ENCODE data around the gene PRKG1. TPM values are rescaled to one million over a fixed set of nuclear protein-coding genes. Genes with fewer than 3 reads are reported as not detected.
A peak's percentile ranks its signal among the peaks of the same experiment; 100 is the strongest.

The PRKG1 gene
- total RNA-seq, 4 donors from 2014 or later, result 26.5 to 72.3 (median 58.1) TPM

GRCh38 chr10:51699145-51699474, 624.8 kb downstream of the PRKG1 start:
- Histone ChIP-seq H3K27ac (peak overlapping the region; percentile 92 to 97 (median 94)), H3K9me3 (no peaks in the 10 kb centered on the region), H3K36me3 (no peaks in the 10 kb centered on the region), H3K4me1 (peaks cover 19 to 22% of the 10 kb centered on the region in 2 donors), H3K27me3 (no peaks in the 10 kb centered on the region), H3K4me3 (replicated peaks in 1 of 3) (peak overlapping the region; percentile 63 to 69 (median 66))
- TF ChIP-seq CTCF (IDR thresholded peaks at IDR 0.05) (no peak), POLR2A (IDR thresholded peaks at IDR 0.05) (no peak)
- WGBS, 2 donors, result 0 to 2% methylated on average over 14 of the region's 14 CpGs
- no peak for DNase-seq
- intact Hi-C loops (cut with DNase I), result no loop called here

GRCh38 chr10:51699475-51700227, 625.4 kb downstream of the PRKG1 start, which contains the start of gene CSTF2T:
Gene CSTF2T, minus strand, starts transcription at chr10:51699595. Its CDS starts 46 bp downstream, at chr10:51699549.
- intact Hi-C loops (cut with DNase I), result no loop called here
- Histone ChIP-seq H3K36me3 (no peaks in the 10 kb centered on the region), H3K27ac (peak within 1 kb of the TSS; percentile 92 to 97 (median 94)), H3K4me3 (replicated peaks in 1 of 3) (peak within 1 kb of the TSS; percentile 63 to 69 (median 66)), H3K9me3 (no peaks in the 10 kb centered on the region), H3K27me3 (no peaks in the 10 kb centered on the region), H3K4me1 (peaks cover 19 to 22% of the 10 kb centered on the region in 2 donors)
- DNase-seq, result peak; percentile 83 to 89
- TF ChIP-seq POLR2A (IDR thresholded peaks at IDR 0.05) (peak in 1 of 2 donors; percentile 60), CTCF (IDR thresholded peaks at IDR 0.05) (no peak)
- WGBS, 2 donors, result 0 to 1% methylated on average over 45 of the region's 45 CpGs

GRCh38 chr10:51700228-51700817, 626.0 kb downstream of the PRKG1 start:
- DNase-seq, result peak; percentile 73 to 74
- no peaks in the 10 kb centered on the region for H3K27me3 ChIP-seq
- H3K4me1 ChIP-seq, result peaks cover 16 to 22% of the 10 kb centered on the region in 2 donors
- TF ChIP-seq CTCF (IDR thresholded peaks at IDR 0.05) (no peak), POLR2A (IDR thresholded peaks at IDR 0.05) (no peak)
- intact Hi-C loops (cut with DNase I), result no loop called here
- 11 to 12% methylated on average over 12 of the region's 12 CpGs for WGBS, 2 donors
- H3K9me3 ChIP-seq, result no peaks in the 10 kb centered on the region
- no peaks in the 10 kb centered on the region for H3K36me3 ChIP-seq
- peak overlapping the region; percentile 92 to 97 (median 94) for H3K27ac ChIP-seq
- peak overlapping the region; percentile 63 to 69 (median 66) for H3K4me3 ChIP-seq (replicated peaks in 1 of 3)

GRCh38 chr10:51705774-51706173, 631.5 kb downstream of the PRKG1 start:
- WGBS, 2 donors, result 89 to 93% methylated on average over 3 of the region's 3 CpGs
- H3K4me1 ChIP-seq, result no peaks in the 10 kb centered on the region
- H3K9me3 ChIP-seq, result no peaks in the 10 kb centered on the region
- H3K27me3 ChIP-seq, result no peaks in the 10 kb centered on the region
- no peak overlapping the region for H3K27ac ChIP-seq
- TF ChIP-seq POLR2A (IDR thresholded peaks at IDR 0.05), result no peak
- intact Hi-C loops (cut with DNase I), result no loop called here
- no peak for DNase-seq
- H3K36me3 ChIP-seq, result no peaks in the 10 kb centered on the region
- H3K4me3 ChIP-seq (replicated peaks in 1 of 3), result no peak overlapping the region

- 69% methylated on average over 3 of the region's 3 CpGs for WGBS, 2 donors
- Histone ChIP-seq H3K9me3 (no peaks in the 10 kb centered on the region), H3K36me3 (no peaks in the 10 kb centered on the region), H3K27ac (no peak overlapping the region), H3K4me3 (replicated peaks in 1 of 3) (no peak overlapping the region), H3K27me3 (no peaks in the 10 kb centered on the region), H3K4me1 (no peaks in the 10 kb centered on the region)
- intact Hi-C loops (cut with DNase I), result no loop called here
- TF ChIP-seq POLR2A (IDR thresholded peaks at IDR 0.05), result no peak
- no peak for TF ChIP-seq CTCF (IDR thresholded peaks at IDR 0.05)
- peak; percentile 18 to 30 for DNase-seq
Measured at GRCh38 chr10:51706225-51706624, 631.9 kb downstream of the PRKG1 start.
